SJSA1 (cell line): ENCODE results near the gene MYH7B. TPM values are rescaled to one million over a fixed set of nuclear protein-coding genes. Genes with fewer than 3 reads are reported as not detected.

ENCODE experiments used
- DNase-seq, 2 experiments: peaks; one replicate each; pipeline ENCODE4 v3.0.0-alpha.2; 2015 to 2020; ENCODE audit warnings: low spot score in 2 of 2, low read depth in 1 of 2
- H3K27ac ChIP-seq: fragments of 250-450 bp; sonication (Bioruptor Pico); 2 replicates; pipeline ENCODE4 v1.5.1; 2020; ENCODE audit warnings: mild to moderate bottlenecking, moderate library complexity
- H3K27me3 ChIP-seq: fragments of 250-450 bp; sonication (Bioruptor Pico); replicated peaks from 2 replicates; pipeline ENCODE4 v1.5.1; 2020; ENCODE audit warnings: mild to moderate bottlenecking, moderate library complexity
- H3K36me3 ChIP-seq: fragments of 250-450 bp; sonication (Bioruptor Pico); 2 replicates; pipeline ENCODE4 v1.5.1; 2020; ENCODE audit warnings: mild to moderate bottlenecking
- H3K4me1 ChIP-seq: fragments of 250-450 bp; sonication (Bioruptor Pico); replicated peaks from 2 replicates; pipeline ENCODE4 v1.6.1; 2021; ENCODE audit warnings: mild to moderate bottlenecking
- H3K4me3 ChIP-seq: fragments of 250-450 bp; sonication (Bioruptor Pico); 2 replicates; pipeline ENCODE4 v1.5.1; 2020; ENCODE audit warnings: mild to moderate bottlenecking
- H3K9me3 ChIP-seq: fragments of 250-450 bp; sonication (Bioruptor Pico); replicated peaks from 2 replicates; pipeline ENCODE4 v1.5.1; 2020; ENCODE audit warnings: mild to moderate bottlenecking
- total RNA-seq: library from RNA; depleted of rRNA; stranded (reverse); fragments of >200 nt; shearing (Covaris generic); gene quantifications from 2 replicates; pipeline ENCODE4 v1.2.3, GENCODE V29; 2014

Gene MYH7B
- total RNA-seq, 1 experiment from 2014 or later, result not detected

DNA sequence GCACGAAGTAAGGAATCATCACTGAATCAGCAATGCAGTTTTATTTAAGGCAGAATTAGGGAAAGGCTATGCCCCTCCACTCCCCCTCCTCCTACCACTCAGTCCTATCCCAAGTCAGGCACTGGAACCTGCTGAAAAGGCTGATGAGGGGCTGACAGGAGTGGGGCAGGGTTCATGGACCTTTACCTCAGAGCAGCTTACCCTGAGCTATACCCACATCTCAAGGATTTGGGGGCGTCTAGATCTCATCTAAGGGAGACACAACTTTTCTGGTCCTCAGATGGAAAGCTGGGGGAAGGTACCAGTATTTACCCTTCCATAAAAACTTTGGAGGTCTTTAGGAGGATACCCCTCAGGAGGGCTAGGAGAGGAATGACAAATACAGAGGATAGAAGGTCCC is 27.3 kb upstream of the MYH7B start:
- DNase-seq, result no peak
- peaks cover 76% of the 10 kb centered on the region for H3K36me3 ChIP-seq
- H3K27ac ChIP-seq, result no peak overlapping the region

GRCh38 chr20:34931771-34932170 is 23.9 kb upstream of the MYH7B start:
- no peak for DNase-seq
- peaks cover 74% of the 10 kb centered on the region for H3K36me3 ChIP-seq

More for the DNA sequence above, 27.3 kb upstream of the MYH7B start:
- H3K4me3 ChIP-seq, result no peak overlapping the region
- H3K4me1 ChIP-seq, result no peaks in the 10 kb centered on the region
- no peaks in the 10 kb centered on the region for H3K27me3 ChIP-seq
- H3K9me3 ChIP-seq, result no peaks in the 10 kb centered on the region

GRCh38 chr20:34938466-34939163 is 17.1 kb upstream of the MYH7B start:
- Histone ChIP-seq H3K27me3 (no peaks in the 10 kb centered on the region), H3K36me3 (peaks cover 62% of the 10 kb centered on the region), H3K27ac (no peak overlapping the region), H3K4me1 (no peaks in the 10 kb centered on the region), H3K4me3 (no peak overlapping the region), H3K9me3 (no peaks in the 10 kb centered on the region)
- DNase-seq, result no peak

More at GRCh38 chr20:34931771-34932170, 23.9 kb upstream of the MYH7B start:
- Histone ChIP-seq H3K4me1 (no peaks in the 10 kb centered on the region), H3K4me3 (no peak overlapping the region), H3K9me3 (no peaks in the 10 kb centered on the region), H3K27me3 (no peaks in the 10 kb centered on the region), H3K27ac (no peak overlapping the region)

- Histone ChIP-seq H3K27ac (no peak overlapping the region), H3K27me3 (no peaks in the 10 kb centered on the region), H3K4me1 (no peaks in the 10 kb centered on the region), H3K4me3 (no peak overlapping the region), H3K9me3 (no peaks in the 10 kb centered on the region), H3K36me3 (peaks cover 67% of the 10 kb centered on the region)
- DNase-seq, result no peak
Observed at GRCh38 chr20:34940081-34940481, 15.6 kb upstream of the MYH7B start.

GRCh38 chr20:34941226-34941625 is 14.4 kb upstream of the MYH7B start:
- no peaks in the 10 kb centered on the region for H3K4me1 ChIP-seq
- no peaks in the 10 kb centered on the region for H3K27me3 ChIP-seq
- H3K36me3 ChIP-seq, result peaks cover 68% of the 10 kb centered on the region
- no peak overlapping the region for H3K4me3 ChIP-seq
- no peak overlapping the region for H3K27ac ChIP-seq
- no peaks in the 10 kb centered on the region for H3K9me3 ChIP-seq
- DNase-seq, result no peak

DNA sequence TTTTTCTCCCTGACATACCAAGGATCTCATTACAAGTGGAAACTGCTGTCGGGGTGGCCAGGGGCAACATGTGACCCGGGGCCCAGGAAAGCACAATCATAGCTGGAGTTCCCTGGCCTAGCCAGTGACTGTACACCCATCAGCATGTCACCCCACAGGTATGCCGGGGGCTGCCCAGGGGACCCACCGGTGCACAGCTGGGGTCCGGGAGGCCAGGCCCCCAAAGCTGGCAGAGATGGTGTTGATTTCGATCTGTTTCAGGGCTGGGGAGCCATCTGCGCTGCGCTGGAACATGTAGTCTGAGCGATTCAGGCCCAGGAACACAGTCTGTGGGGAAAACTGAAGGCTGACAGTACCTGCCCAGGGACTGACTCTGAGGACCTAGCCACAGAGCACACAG is 13.4 kb upstream of the MYH7B start:
- Histone ChIP-seq H3K36me3 (peaks cover 75% of the 10 kb centered on the region), H3K4me1 (no peaks in the 10 kb centered on the region), H3K27ac (no peak overlapping the region), H3K9me3 (no peaks in the 10 kb centered on the region), H3K27me3 (no peaks in the 10 kb centered on the region), H3K4me3 (no peak overlapping the region)
- DNase-seq, result no peak

- H3K4me1 ChIP-seq, result no peaks in the 10 kb centered on the region
- peaks cover 66% of the 10 kb centered on the region for H3K36me3 ChIP-seq
- no peak for DNase-seq
- no peak overlapping the region for H3K4me3 ChIP-seq
- no peak overlapping the region for H3K27ac ChIP-seq
- no peaks in the 10 kb centered on the region for H3K9me3 ChIP-seq
- no peaks in the 10 kb centered on the region for H3K27me3 ChIP-seq
Observed at GRCh38 chr20:34943808-34944567, 11.7 kb upstream of the MYH7B start.

DNA sequence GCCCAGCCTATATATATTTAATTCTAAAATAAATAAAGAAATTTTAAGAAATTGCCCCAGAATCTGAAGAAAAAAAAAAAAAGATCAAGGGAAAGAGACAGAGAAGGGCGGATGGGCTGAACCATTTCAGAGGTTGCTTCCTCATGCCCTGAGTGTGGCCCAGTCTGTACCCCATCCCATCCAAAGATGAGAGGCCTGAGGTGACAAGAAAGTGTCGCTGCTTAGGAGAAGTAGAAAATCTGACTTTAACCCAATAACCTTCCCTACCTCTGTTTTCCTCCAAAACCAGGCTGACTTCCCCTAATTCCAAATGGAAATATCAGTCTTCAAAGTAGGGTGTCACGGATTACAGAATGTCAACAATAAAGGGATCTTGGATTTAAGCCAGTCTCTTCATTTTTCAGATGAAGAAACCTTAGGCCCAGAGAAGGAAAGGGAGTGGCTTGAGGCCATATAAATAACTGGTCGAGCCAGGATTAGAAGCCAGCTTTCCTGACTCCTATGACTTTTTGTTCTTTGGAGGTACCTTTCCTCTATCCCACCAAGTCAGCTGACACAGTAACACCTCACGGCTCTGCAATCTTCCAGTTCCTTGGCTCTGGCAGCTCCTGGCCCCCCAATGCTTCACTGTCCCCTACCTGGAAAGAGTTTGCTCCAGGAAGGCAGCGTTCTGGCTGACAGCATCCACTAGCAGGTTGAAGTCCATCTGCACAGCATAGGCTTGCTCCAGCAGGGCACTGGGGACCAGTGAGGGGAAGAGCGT is 10.2 kb upstream of the MYH7B start:
- Histone ChIP-seq H3K4me3 (no peak overlapping the region), H3K9me3 (no peaks in the 10 kb centered on the region), H3K27me3 (no peaks in the 10 kb centered on the region), H3K4me1 (no peaks in the 10 kb centered on the region), H3K27ac (no peak overlapping the region), H3K36me3 (peaks cover 68% of the 10 kb centered on the region)
- DNase-seq, result no peak

DNA sequence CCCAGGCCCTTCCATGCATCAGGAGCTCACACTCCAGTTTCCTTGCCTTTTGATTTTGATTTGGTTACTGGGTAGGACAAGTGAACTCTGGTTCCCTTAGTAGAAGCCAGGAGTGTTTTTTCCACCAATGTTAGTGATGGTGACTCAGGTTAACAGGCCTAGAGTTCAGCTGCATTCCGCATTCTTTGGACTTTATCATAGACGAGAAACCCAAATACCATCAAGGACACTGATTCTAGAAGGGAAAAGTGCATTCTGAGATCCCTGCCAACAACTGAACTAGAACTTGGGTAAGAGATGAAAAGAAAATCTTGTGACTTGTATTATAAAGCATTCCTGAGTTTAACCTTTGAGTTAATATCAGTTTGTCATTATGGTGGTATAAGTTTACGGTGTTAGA is 9.0 kb upstream of the MYH7B start:
- no peak overlapping the region for H3K27ac ChIP-seq
- no peaks in the 10 kb centered on the region for H3K27me3 ChIP-seq
- H3K4me3 ChIP-seq, result no peak overlapping the region
- no peaks in the 10 kb centered on the region for H3K9me3 ChIP-seq
- no peak for DNase-seq
- peaks cover 71% of the 10 kb centered on the region for H3K36me3 ChIP-seq
- no peaks in the 10 kb centered on the region for H3K4me1 ChIP-seq

- Histone ChIP-seq H3K27me3 (no peaks in the 10 kb centered on the region), H3K9me3 (no peaks in the 10 kb centered on the region), H3K36me3 (peaks cover 66% of the 10 kb centered on the region), H3K27ac (no peak overlapping the region), H3K4me1 (no peaks in the 10 kb centered on the region), H3K4me3 (no peak overlapping the region)
- DNase-seq, result no peak
Observed at GRCh38 chr20:34947336-34947735, 8.3 kb upstream of the MYH7B start.

- Histone ChIP-seq H3K9me3 (no peaks in the 10 kb centered on the region), H3K27me3 (no peaks in the 10 kb centered on the region), H3K27ac (no peak overlapping the region), H3K4me3 (no peak overlapping the region), H3K4me1 (peaks cover 5% of the 10 kb centered on the region), H3K36me3 (peaks cover 62% of the 10 kb centered on the region)
- no peak for DNase-seq
Observed at GRCh38 chr20:34948030-34948429, 7.6 kb upstream of the MYH7B start.

DNA sequence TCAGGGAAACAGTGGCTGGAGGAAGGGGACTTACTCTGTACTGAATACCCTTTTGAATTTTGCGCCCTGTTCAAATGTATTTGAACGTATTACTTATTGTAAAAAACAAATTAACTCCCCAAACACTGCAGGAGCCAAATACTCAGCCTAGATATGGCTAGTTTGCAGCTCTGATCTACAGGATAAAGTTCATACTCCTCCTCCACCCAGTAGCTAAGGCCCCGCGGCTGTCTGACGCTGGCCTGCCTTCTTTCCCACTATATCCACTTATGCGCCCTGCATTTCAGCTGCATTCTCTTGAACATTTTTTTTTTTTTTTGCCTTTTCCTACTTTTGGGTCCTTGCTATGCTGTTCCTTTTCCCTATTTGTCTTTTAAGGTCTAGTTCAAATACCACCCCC is 6.5 kb upstream of the MYH7B start:
- Histone ChIP-seq H3K27me3 (no peaks in the 10 kb centered on the region), H3K9me3 (no peaks in the 10 kb centered on the region), H3K36me3 (peaks cover 52% of the 10 kb centered on the region), H3K4me3 (no peak overlapping the region), H3K4me1 (peaks cover 5% of the 10 kb centered on the region), H3K27ac (no peak overlapping the region)
- no peak for DNase-seq

- H3K36me3 ChIP-seq, result peaks cover 37% of the 10 kb centered on the region
- no peak overlapping the region for H3K4me3 ChIP-seq
- H3K4me1 ChIP-seq, result peaks cover 10% of the 10 kb centered on the region
- no peaks in the 10 kb centered on the region for H3K27me3 ChIP-seq
- H3K27ac ChIP-seq, result no peak overlapping the region
- no peak for DNase-seq
- no peaks in the 10 kb centered on the region for H3K9me3 ChIP-seq
Observed at GRCh38 chr20:34951252-34951651, 4.4 kb upstream of the MYH7B start.

GRCh38 chr20:34951652-34952051 is 4.0 kb upstream of the MYH7B start:
- no peaks in the 10 kb centered on the region for H3K27me3 ChIP-seq
- peaks cover 10% of the 10 kb centered on the region for H3K4me1 ChIP-seq
- H3K4me3 ChIP-seq, result no peak overlapping the region
- peaks cover 33% of the 10 kb centered on the region for H3K36me3 ChIP-seq
- DNase-seq, result no peak
- no peak overlapping the region for H3K27ac ChIP-seq
- H3K9me3 ChIP-seq, result no peaks in the 10 kb centered on the region
